SH-SY5Y (cell line): ENCODE data around the gene PRM2.

ENCODE experiments used
- GATA2 ChIP-seq: IDR thresholded peaks from 2 replicates; pipeline ENCODE4 v1.6.1; 2011; ENCODE audit warnings: mild to moderate bottlenecking, low read depth, low read length
- GATA3 ChIP-seq: IDR thresholded peaks from 2 replicates; pipeline ENCODE4 v1.6.1; 2011; ENCODE audit warnings: low read depth, mild to moderate bottlenecking, low read length, moderate library complexity

DNA sequence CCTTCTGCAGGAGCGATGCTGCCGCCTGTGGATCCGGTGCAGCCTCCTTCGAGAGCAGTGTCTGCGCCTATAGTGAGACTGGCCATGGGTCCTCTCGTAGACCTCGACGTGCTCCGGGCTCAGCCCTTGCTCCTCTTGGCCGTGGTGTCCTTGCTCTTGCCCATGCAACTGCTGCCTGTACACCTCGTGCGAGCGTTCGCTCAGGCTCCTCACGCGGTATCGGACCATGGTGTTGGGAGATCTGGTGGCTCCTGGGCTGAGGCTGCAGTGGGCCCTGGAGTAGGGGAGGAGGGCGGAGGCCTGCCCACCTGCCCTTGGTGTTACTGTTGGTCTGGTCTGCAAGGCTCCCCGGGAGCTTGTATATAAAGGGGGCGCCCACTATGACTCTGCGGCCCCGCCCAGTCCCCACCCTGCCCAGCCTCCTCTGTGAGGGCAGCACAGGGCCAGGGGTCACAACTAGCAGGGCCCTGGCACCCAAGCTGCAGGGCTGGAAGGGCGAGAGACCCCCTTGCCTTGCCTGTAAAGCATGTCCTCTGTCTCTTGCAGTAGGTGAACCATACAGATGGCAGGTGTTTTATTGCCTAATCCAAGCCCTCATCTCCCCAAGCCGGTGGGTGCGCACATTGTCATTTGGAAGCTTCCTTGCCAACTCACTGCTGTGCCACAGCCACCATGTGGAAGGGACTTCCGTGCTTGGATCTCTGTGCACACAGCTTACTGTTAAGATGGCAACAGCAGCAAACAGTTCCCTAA lies at the start of gene PRM2:
- TF ChIP-seq GATA2 (no peak), GATA3 (no peak)
